ENCODE results near the gene GNAI1.

Gene GNAI1

DNA sequence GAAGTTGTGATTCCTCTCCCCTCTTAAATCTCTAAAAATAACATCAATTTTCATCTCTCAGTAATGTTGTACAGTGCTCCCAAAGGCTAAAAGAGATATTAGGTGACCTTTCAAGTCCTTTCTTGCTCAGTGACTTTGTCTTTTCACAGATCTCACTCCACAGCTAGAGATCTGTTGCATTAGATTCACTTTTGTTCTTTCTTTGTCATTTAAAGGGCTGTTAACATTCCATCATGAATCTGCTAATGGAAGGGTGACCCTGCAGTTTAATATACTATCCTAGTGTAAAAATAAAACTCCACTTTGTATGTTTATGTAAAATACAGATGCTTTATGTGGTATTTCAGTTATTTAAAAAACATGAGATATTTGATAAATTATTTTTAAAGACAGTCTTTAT lies 30.5 kb downstream of the GNAI1 start:
- DNase-seq: no peak

DNA sequence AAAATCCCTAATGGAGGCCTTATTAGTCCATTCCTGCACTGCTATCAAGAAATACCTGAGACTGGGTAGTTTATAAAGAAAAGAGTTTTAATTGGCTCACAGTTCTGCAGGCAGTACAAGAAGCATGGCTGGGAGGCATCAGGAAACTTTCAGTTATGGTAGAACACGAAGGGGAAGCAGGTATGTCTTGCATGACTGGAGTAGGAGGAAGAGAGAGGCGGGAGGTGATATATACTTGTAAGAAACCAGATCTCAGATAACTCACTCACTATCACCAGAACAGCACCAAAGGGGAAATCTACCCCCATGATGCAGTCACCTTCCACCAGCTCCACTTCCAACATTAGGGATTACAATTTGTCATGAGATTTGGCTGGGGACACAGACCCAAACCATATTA lies 35.8 kb downstream of the GNAI1 start:
- DNase-seq: no peak

GRCh38 chr7:80172387-80172786 lies 37.8 kb downstream of the GNAI1 start:
- DNase-seq: no peak

GRCh38 chr7:80175744-80176143 lies 41.1 kb downstream of the GNAI1 start:
- DNase-seq: no peak

GRCh38 chr7:80181411-80181810 lies 46.8 kb downstream of the GNAI1 start:
- DNase-seq: no peak

- DNase-seq: no peak
Observed at GRCh38 chr7:80182630-80183276, 48.1 kb downstream of the GNAI1 start.

- no peak for DNase-seq
Observed at GRCh38 chr7:80183351-80183750, 48.7 kb downstream of the GNAI1 start.

GRCh38 chr7:80183900-80184685 lies 49.5 kb downstream of the GNAI1 start:
- DNase-seq: no peak

DNA sequence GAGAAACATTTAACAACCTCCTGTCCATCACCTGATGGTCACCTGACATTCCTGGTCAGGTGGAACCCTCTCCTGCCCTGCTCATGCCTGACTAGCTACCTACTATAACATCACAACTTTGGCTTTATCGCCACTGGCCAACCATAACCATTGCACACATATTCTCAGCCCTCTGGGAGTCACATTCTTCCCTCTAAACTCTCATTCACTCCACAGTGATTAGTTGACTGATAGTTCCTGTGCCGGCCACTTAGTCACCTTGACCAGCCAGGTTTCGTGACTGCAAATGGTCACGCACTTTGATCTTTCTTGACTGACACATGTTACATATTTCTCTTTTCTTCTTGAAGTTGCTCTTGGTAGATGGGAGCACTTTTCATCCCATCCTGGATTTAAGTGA lies 50.1 kb downstream of the GNAI1 start:
- DNase-seq: no peak

GRCh38 chr7:80185571-80185970 lies 50.9 kb downstream of the GNAI1 start:
- DNase-seq: no peak

DNA sequence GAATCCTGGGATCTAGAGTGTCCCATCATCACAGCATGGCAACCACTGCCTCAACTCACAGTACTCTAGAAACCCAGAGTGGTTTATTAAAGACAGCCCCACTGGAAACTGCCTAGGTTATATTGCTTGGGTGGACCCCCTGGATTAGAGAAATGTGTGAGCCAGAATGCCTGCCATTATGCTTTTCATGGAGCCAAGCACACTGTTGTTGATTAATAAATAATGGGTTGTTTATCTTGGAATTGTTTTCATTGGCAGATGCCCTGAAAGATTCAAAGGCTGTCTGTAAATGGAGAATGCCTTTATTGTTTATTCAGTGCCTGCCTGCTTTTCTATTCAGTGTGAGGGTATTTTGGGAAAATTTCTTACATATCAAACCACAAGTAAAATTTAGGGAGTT lies 52.1 kb downstream of the GNAI1 start:
- no peak for DNase-seq

DNA sequence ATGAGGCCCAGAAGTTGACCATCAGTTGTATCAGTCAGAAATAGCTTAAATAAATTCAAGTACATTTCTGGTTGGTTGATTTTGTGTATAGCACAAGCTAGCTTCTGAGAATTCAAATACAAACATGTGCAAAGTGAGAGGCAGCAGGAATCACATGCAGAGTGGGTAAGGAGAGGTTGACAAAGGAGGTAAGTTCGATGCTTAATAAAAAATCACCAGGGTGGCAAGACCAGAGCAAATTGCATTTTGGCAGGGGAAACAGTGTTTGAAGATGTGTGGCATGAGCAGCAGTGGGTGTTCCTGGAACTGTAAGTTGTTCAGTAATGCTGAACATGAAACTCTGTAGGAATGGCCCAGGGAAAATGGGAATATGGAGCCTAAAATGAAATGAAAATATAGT lies 52.6 kb downstream of the GNAI1 start:
- no peak for DNase-seq

- no peak for DNase-seq
Observed at GRCh38 chr7:80187727-80188126, 53.1 kb downstream of the GNAI1 start.

GRCh38 chr7:80189638-80190037 lies 55.0 kb downstream of the GNAI1 start:
- no peak for DNase-seq

DNA sequence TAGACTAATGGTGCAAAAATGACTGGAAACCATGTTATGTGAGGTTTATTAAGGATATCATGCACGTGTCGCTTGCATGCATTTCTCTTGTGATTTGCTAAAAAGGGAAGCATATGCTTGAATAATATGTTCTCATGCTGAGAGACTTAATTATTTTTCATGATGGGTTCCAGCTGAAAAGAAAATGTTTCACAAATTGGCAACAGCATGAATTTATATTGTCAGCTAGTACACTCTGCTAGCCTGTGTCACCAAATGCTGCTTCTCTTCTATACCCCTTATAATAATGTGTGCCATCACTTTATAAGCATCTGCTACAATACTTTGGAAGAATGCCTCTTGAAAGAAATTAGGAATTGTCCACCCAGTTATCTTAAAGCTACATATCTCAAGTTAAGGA lies 63.0 kb downstream of the GNAI1 start:
- DNase-seq: no peak

- no peak for DNase-seq
Observed at GRCh38 chr7:80199051-80199450, 64.4 kb downstream of the GNAI1 start.

- no peak for DNase-seq
Observed at GRCh38 chr7:80204454-80204853, 69.8 kb downstream of the GNAI1 start.

DNA sequence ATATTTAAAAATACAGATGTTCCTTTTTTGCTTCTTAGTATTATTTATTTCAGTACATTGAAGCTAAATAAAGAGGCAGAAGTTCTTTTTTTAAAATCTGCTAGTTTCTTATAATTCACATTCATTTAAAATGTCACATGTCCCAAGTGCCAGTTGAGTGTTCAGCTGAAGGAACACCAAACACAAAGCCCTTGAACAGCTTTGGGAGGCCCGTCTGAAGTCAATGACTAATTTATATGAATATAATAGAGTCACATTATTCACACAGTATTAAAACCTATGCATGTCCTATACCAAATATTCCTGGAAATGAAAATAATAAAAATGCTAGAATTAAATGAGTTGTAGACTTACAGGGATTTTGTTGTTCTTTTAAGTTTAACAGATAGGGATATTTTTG lies 70.3 kb downstream of the GNAI1 start:
- no peak for DNase-seq

DNA sequence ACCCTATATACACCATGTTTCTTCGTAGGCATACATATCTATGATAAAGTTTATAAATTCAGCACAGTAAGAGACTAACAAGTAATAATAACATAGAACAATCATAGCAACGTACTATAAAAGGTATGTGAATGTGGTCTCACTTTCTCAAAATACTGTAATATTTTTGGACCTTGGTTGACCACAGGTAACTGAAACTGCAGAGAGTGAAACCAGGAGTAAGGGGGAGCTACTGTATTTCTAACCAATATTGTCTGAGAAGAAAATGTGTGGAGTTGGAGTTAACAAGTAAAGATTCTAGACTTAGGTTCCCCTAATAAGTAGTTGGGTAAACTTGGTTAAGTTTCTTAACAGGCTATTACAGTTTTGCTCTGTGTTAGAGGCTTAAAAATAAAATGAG lies 72.1 kb downstream of the GNAI1 start:
- DNase-seq: no peak

GRCh38 chr7:80207501-80207900 lies 72.9 kb downstream of the GNAI1 start:
- DNase-seq: no peak

DNA sequence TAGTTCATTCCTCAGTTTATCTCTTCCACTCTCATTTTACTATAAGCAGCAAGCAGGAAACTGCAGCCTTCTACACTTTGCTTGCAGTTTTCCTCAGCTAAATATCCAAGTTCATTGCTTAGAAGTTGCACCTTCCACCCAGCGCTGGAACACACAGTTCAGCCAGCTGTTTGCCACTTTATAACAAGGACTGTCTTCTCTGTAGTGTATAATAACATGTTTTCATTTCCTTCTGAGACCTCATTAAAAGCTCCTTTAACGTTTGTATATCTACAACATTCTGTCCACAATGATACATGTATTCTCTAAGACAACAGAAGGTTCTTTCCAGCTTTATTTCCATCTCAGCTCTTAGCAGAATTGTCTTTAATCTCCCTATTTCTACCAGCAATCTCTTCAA lies 74.1 kb downstream of the GNAI1 start:
- DNase-seq: no peak

GRCh38 chr7:80210400-80210799 lies 75.8 kb downstream of the GNAI1 start:
- DNase-seq: no peak

DNA sequence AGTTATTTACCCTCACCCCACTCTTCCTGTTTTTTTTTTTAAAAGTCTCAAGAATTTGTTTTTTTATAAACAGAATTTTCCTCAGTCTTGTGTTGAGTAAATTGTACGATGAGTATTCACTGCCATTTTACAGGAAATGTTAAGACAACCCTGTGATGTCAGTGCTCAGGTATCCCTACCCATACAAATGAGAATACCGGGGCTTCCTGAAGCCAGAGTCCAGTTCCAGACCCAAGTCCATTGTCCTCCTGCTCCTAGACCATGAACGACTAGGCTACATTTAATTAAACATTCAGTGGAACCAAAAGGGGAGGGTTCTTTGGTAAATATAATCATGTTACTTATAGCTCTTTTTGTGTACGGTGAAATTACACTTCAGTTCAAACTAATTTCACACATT lies 79.2 kb downstream of the GNAI1 start:
- DNase-seq: no peak

- no peak for DNase-seq
Observed at GRCh38 chr7:80215734-80216133, 81.1 kb downstream of the GNAI1 start.

Measured in NCI-H1694 (cell line).